Measurements from ENCODE around the gene PNLDC1. TPM values are rescaled to one million over a fixed set of nuclear protein-coding genes. Genes with fewer than 3 reads are reported as not detected.
"Not testable (repeated sequence)": the region's sequence is repeated elsewhere in the genome, so short reads cannot be mapped to it uniquely, and the experiment has no call there.

Gene PNLDC1
- total RNA-seq, 1 donor = not detected

GRCh38 chr6:159808647-159809046, 8.6 kb downstream of the PNLDC1 start:
- Histone ChIP-seq H3K27me3 (ENCODE audit: insufficient read depth, low read length) (no peaks in the 10 kb centered on the region), H3K27ac (ENCODE audit: low read depth, low read length) (no peak overlapping the region), H3K4me3 (ENCODE audit: insufficient read depth, low read length) (no peak overlapping the region), H3K9me3 (ENCODE audit: low read depth, low read length) (no peaks in the 10 kb centered on the region), H3K79me2 (ENCODE audit: insufficient read depth, low read length) (no peaks in the 10 kb centered on the region), H3K4me1 (ENCODE audit: insufficient read depth, low read length) (no peaks in the 10 kb centered on the region), H2AFZ (ENCODE audit: low read length) (no peak overlapping the region), H3K4me2 (ENCODE audit: insufficient read depth, low read length) (no peak overlapping the region), H4K20me1 (ENCODE audit: insufficient read depth, low read length) (no peaks in the 10 kb centered on the region), H3K36me3 (ENCODE audit: insufficient read depth, low read length) (no peaks in the 10 kb centered on the region)
- no peak for TF ChIP-seq CTCF (IDR thresholded peaks at IDR 0.05; ENCODE audit: extremely low read depth, low read depth, low read length)
- no peak for DNase-seq (ENCODE audit: insufficient read length, low spot score, missing footprints)

- no peaks in the 10 kb centered on the region for H3K79me2 ChIP-seq (ENCODE audit: insufficient read depth, low read length)
- H3K4me1 ChIP-seq (ENCODE audit: insufficient read depth, low read length) = no peaks in the 10 kb centered on the region
- H3K27me3 ChIP-seq (ENCODE audit: insufficient read depth, low read length) = no peaks in the 10 kb centered on the region
- no peak for TF ChIP-seq CTCF (IDR thresholded peaks at IDR 0.05; ENCODE audit: extremely low read depth, low read depth, low read length)
- no peak for DNase-seq (ENCODE audit: insufficient read length, low spot score, missing footprints)
- H4K20me1 ChIP-seq (ENCODE audit: insufficient read depth, low read length) = no peaks in the 10 kb centered on the region
- H2AFZ ChIP-seq (ENCODE audit: low read length) = no peak overlapping the region
- H3K4me2 ChIP-seq (ENCODE audit: insufficient read depth, low read length) = no peak overlapping the region
- H3K36me3 ChIP-seq (ENCODE audit: insufficient read depth, low read length) = no peaks in the 10 kb centered on the region
- H3K9me3 ChIP-seq (ENCODE audit: low read depth, low read length) = no peaks in the 10 kb centered on the region
- no peak overlapping the region for H3K27ac ChIP-seq (ENCODE audit: low read depth, low read length)
- H3K4me3 ChIP-seq (ENCODE audit: insufficient read depth, low read length) = no peak overlapping the region
These were observed 9.1 kb downstream of the PNLDC1 start for GRCh38 chr6:159809149-159809548.

- H3K36me3 ChIP-seq (ENCODE audit: insufficient read depth, low read length) = no peaks in the 10 kb centered on the region
- no peaks in the 10 kb centered on the region for H4K20me1 ChIP-seq (ENCODE audit: insufficient read depth, low read length)
- no peak overlapping the region for H3K4me3 ChIP-seq (ENCODE audit: insufficient read depth, low read length)
- TF ChIP-seq CTCF (IDR thresholded peaks at IDR 0.05; ENCODE audit: extremely low read depth, low read depth, low read length) = no peak
- H2AFZ ChIP-seq (ENCODE audit: low read length) = no peak overlapping the region
- no peaks in the 10 kb centered on the region for H3K79me2 ChIP-seq (ENCODE audit: insufficient read depth, low read length)
- no peak for DNase-seq (ENCODE audit: insufficient read length, low spot score, missing footprints)
- H3K9me3 ChIP-seq (ENCODE audit: low read depth, low read length) = no peaks in the 10 kb centered on the region
- no peak overlapping the region for H3K4me2 ChIP-seq (ENCODE audit: insufficient read depth, low read length)
- H3K27ac ChIP-seq (ENCODE audit: low read depth, low read length) = no peak overlapping the region
- no peaks in the 10 kb centered on the region for H3K4me1 ChIP-seq (ENCODE audit: insufficient read depth, low read length)
- H3K27me3 ChIP-seq (ENCODE audit: insufficient read depth, low read length) = no peaks in the 10 kb centered on the region
These were observed 13.7 kb downstream of the PNLDC1 start for GRCh38 chr6:159813781-159814180.

- Histone ChIP-seq H3K27me3 (ENCODE audit: insufficient read depth, low read length) (peaks cover 3% of the 10 kb centered on the region), H3K4me3 (ENCODE audit: insufficient read depth, low read length) (no peak overlapping the region), H3K4me2 (ENCODE audit: insufficient read depth, low read length) (no peak overlapping the region), H3K9me3 (ENCODE audit: low read depth, low read length) (no peaks in the 10 kb centered on the region), H4K20me1 (ENCODE audit: insufficient read depth, low read length) (no peaks in the 10 kb centered on the region), H3K4me1 (ENCODE audit: insufficient read depth, low read length) (no peaks in the 10 kb centered on the region), H2AFZ (ENCODE audit: low read length) (no peak overlapping the region), H3K36me3 (ENCODE audit: insufficient read depth, low read length) (no peaks in the 10 kb centered on the region), H3K27ac (ENCODE audit: low read depth, low read length) (no peak overlapping the region), H3K79me2 (ENCODE audit: insufficient read depth, low read length) (no peaks in the 10 kb centered on the region)
- no peak for DNase-seq (ENCODE audit: insufficient read length, low spot score, missing footprints)
- no peak for TF ChIP-seq CTCF (IDR thresholded peaks at IDR 0.05; ENCODE audit: extremely low read depth, low read depth, low read length)
These were observed 15.3 kb downstream of the PNLDC1 start for GRCh38 chr6:159815410-159815809.

GRCh38 chr6:159816775-159817174, 16.7 kb downstream of the PNLDC1 start:
- not testable (repeated sequence) for H3K36me3 ChIP-seq (ENCODE audit: insufficient read depth, low read length); H3K27me3 ChIP-seq (ENCODE audit: insufficient read depth, low read length); H3K79me2 ChIP-seq (ENCODE audit: insufficient read depth, low read length); H2AFZ ChIP-seq (ENCODE audit: low read length); H4K20me1 ChIP-seq (ENCODE audit: insufficient read depth, low read length); H3K4me1 ChIP-seq (ENCODE audit: insufficient read depth, low read length); H3K27ac ChIP-seq (ENCODE audit: low read depth, low read length); H3K4me2 ChIP-seq (ENCODE audit: insufficient read depth, low read length); DNase-seq (ENCODE audit: insufficient read length, low spot score, missing footprints); H3K4me3 ChIP-seq (ENCODE audit: insufficient read depth, low read length); H3K9me3 ChIP-seq (ENCODE audit: low read depth, low read length)

Measured in osteoblast (primary cell).